ENCODE results near the gene TERT.
"Not testable (repeated sequence)": the region's sequence is repeated elsewhere in the genome, so short reads cannot be mapped to it uniquely, and the experiment has no call there.

Gene TERT

DNA sequence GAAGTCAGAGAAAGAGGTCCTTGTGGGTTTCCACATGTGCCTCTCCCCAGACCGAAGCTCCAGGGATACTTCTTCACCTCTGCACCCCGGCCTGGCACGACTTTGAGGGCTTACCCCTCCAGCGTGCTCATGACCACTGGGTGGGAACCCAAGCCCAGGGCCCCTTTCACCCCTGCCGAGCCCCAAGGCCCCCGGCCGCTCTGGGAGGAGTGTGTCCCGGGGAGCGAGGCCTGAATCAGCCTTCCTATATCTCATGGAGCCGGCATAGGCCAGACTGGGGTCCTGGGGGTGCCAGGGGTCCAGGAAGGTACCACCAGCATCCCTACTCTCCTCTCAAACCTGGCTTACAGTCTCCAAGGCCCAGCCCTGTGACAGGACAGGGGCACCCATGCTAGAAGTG is 17.1 kb downstream of the TERT start:
- DNase-seq = no peak

DNA sequence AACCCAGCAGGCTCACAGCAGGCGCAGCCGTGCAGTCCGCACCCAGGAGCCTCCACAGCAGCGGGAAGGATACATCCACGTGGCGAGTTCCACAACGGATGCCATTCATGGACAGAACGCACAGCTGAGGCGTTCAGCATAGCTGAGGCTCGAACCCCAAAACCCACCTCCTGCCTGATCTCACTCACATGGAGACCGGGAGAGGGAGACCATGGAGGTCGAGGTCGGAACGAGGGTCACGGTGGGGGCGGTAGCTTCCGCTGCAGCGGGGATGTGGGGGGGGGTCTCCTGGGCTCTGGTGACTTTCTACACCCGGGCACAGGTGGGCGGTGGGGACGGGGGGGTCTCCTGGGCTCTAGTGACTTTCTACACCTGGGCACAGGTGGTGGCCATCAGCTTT is 17.5 kb downstream of the TERT start:
- no peak for DNase-seq

DNA sequence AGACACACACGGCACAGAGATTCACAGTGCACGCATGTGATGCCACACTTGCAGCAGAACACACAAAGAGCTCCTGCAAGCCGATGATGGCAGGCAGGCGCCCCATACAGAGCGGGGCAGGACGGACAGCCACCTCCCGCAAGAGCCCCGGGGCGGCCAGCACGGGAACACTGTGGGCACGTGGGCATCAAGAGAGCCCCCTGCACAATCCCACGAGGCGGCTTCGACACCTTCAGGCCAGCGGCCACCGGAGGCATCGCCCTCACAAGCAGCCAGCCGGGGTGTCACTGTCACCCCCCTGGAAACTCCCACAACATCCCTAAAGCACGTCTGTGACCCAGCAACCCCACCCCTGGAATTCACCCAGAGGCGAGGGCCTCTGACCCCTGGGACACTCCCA is 17.9 kb downstream of the TERT start:
- DNase-seq = no peak

DNA sequence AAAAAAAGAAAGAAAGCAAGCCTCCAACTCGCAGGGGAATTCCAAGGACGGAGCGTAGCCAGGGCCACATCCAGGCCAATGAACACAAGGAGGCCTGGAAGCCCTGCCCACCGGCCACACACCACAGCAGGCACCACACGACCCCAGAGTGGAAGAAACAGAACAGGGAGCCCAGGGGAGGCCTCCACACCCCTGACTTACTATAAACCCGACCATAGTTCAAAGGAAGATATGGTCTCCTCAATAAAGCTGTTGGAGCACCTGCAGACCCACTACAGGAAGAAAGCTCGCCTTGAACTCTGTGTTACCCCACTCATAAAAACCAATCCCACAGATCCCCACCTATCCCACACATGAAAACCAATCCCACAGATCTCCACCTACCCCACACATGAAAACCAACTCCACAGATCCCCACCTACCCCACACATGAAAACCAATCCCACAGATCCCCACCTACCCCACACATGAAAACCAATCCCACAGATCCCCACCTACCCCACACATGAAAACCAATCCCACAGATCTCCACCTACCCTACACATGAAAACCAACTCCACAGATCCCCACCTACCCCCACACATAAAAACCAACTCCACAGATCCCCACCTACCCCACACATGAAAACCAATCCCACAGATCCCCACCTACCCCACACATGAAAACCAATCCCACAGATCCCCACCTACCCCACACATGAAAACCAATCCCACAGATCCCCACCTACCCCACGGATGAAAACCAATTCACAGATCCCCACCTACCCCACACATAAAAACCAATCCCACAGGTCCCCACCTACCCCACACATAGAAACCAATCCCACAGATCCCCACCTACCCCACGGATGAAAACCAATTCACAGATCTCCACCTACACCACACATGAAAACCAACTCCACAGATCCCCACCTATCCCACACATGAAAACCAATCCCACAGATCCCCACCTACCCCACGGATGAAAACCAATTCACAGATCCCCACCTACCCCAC is 19.2 kb downstream of the TERT start:
- not testable (repeated sequence) for DNase-seq

DNA sequence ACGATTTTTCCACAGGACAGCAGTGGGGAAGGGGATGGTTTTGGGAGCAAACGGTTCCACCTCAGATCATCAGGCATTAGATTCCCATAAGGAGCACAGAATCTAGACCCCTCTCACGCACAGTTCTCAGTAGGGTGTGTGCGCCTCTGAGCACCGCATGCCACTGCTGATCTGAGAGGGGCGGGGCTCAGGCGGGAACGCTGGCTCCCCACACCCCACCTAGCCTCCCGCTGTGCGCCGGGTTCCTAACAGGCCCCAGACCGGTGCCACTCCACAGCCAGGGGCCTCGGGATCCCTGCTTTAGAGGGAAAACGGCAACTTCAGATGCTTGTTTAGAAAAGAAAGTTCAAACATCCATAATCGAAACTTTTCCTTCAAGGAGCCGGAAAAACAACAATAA is 20.4 kb downstream of the TERT start:
- DNase-seq = no peak

DNA sequence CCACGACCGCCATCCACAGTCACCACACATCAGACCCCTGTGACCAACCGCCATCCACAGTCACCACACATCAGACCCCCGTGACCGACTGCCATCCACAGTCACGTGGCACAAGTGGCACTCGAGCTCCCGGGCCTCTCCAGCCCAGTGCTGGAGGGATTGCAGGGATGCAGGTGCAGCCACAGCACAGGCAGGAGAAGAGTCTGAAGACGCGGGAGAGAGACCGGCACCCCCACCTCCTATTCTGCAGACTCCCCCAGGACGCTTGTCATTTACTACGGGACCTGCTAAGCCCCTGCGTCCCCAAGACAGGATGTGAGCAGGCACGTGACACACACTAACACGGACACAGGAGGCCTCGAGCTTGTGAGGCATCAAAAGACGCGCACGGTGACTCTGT is 21.1 kb downstream of the TERT start:
- DNase-seq = no peak

DNA sequence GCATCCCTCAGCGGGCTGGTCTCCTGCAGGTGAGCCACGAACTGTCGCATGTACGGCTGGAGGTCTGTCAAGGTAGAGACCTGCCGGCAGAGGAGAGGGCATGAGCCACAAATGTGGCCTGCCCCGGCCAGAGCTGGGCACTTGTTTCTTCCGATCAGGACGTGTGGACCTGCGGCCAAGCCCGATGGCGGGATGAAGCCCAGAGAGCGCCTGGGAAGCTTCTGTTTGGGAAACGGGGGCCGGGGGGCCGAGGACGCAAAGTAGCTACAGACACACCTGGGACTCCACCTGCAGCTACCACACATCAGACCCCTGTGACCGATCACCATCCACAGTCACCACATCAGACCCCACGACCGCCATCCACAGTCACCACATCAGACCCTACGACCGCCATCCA is 22.7 kb downstream of the TERT start:
- no peak for DNase-seq

DNA sequence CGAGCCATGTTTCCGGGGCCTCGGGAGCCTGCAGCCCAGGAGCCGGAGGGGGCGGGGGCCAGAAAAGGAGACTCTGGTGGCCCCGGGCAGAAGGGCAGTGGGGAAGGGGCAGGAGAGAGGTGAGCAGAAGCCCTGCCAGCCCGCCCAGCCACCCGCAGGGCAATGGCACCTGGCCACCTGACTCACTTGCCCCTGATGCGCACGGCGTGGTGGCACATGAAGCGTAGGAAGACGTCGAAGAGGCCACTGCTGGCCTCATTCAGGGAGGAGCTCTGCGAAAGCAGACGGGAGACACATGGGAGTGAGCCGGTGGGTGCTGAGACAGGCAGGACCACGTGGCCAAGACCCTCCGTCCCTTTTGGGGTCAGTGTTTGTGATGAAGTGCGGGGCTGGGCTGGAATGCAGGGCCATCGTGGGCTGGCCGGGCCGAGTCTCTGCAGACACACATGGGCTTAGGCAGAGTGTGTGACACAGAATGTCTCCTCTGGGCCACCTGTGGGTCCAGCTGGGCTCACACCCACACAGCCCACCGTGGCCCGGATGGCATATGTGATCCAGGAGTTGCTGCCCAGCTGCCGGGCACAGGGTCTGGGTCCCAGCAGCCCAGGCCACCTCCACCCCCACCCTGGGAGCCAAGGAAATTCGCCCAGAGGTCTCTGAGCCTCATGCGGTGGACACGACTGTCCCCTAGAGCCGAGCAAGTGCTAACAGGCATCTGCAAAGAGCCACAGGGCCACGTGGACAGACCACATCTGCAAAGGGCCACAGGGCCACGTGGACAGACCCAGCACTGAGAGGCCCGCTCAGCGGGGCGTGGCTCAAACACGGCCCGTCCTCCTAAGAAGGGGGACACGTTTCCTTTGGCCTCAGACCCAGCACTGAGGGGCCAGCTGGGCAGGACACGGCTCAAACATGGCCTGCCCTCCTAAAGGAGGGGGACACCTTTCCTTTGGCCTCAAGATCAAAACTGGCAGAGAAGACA is 23.6 kb downstream of the TERT start:
- no peak for DNase-seq

DNA sequence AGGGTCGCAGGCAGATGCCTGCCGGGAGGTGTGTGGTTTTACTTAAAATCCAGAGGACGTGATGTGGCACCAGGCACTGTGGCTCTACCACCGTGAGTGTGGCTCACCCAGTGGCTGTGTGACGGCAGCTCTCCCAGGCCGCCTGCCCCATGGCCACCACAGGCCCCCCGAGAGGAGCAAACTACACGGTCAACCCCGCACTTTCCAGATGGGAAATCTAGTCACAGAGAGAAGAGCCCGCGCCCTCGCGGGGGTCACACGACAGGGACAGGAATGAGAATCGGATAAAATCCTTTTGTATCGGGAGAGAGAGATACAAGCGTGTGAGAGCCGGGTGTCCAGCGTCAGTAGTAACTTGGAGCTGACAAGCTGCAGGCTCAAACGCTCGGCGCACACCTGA is 24.4 kb downstream of the TERT start:
- DNase-seq = no peak

DNA sequence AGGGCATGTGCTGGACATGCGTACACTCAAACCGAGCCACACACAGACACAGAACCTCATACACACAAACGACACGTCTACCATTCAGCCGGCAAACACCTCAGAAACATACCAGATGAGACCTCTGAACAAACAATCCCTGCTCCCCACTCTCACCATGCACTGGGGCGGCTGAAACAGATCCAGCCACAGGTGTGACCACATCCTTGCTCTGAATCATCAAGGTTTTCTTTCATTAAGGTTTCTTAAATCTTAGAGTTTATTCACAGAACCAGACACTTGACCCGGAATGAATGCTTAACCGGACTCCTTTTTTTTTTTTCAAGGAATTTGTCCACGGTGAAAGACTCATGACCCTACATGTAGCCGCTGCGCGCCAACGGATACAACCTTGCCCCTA is 26.2 kb downstream of the TERT start:
- DNase-seq = peak; percentile 48

DNA sequence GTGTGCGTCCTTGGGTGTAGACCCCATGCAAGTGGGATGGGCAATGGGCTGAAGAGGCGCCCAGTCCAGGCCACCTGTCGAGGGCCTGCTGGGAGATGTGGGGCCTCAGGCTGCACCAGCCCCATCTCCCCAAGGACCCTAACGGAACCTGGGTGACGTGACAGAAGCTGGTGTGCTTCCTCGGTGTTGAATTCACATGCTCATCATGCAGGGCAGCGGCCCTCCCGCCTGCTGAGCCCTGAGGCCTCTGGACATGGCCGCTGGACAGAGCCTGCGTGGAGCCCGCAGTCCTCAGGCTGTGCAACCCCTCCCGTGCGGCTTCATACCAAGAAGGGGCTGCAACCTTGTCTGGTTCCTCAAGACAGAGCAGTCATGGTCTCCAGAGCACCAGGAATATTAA is 26.8 kb downstream of the TERT start:
- DNase-seq = no peak

DNA sequence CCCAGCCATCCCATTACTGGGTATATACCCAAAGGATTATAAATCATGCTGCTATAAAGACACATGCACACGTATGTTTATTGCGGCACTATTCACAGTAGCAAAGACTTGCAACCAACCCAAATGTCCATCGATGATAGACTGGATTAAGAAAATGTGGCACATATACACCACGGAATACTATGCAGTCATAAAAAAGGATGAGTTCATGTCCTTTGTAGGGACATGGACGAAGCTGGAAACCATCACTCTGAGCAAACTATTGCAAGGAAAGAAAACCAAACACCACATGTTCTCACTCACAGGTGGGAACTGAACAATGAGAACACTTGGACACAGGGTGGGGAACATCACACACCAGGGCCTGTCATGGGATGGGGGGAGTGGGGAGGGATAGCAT is 27.4 kb downstream of the TERT start:
- not testable (repeated sequence) for DNase-seq

DNA sequence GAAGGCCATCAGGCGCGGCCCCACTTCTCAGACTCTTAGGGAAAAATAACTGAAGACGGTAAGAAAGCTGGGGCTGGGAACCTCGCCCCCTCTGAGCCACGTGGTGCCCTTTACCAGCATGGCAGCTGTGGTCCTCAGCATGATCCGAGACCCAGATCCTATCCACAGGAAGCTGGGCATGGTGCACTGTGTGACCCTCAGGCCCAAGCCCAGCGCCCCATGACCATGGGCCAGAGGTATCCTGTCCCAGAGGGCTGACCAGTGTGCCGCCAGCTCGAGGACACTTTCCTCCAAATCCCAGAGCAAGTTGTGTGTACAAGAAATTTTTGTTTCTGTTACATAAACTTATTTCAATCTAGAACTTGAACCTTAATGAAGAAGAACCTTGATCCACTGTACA is 28.1 kb downstream of the TERT start:
- no peak for DNase-seq

DNA sequence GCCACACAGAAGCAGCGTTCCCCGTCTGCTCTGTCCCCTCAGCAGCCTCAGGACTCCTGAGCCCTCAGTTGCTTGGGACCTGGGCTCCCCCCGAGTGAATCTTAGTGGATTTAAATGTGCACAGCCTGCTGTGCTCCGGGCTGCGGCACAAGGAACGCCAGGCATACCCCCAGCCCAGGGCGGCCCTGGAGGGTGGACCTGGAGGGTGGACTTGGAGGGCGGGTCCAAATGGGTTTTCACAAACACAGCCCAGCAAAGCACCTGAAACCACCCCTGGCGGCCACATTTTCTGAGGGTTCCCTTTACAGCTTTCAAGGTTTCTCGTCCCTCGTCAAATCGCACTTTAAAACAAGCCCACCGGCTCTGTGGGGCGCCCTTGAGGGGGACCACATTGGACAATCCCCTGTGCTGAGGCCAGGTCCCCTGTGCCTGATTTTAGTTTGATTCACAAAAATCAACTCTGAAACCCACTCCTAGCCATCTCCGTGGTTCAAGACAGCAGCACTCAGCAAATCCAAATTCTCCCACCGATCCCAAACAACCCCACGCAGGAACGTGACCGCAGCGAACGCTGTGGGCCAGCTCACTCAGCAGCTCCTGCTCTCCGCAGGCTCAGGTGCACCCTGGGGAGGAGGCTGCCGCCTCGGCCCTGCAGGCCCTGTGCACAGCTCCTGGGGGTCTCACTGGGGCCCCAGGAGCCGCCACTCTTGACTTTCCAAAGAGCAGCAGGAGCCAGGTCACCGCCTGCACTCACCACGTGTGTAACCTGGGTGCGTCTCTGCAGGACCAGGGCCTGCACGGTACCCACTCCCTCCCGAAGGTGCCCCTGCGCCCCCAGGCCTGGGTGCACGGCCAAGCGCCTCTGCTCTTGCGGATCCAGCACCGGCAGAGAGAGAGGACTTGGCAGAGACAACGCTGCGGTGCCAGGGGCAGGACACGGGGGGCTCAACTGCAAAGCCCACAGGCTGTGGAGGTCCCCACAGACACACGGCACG is 29.1 kb downstream of the TERT start:
- DNase-seq = no peak

DNA sequence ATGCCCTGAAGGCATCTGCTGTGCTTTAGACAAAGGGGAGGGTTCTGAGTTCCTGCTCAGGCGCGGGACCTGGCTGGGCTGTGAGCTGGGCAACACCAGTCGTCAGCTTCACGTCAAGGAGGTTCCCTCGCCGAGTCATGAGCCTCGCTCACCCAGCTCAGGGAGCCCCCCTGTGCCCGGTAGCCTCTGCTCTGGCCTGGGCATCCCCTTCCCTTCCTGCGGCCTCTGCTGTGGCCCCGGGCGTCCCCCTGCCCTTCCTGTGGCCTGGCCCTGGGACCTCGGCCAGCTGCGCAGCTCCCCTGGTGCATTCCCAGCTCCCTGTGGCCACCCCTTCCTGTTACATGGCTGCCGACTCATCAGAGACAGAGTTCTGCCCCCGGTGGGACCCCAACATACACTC is 29.8 kb downstream of the TERT start:
- DNase-seq = no peak

DNA sequence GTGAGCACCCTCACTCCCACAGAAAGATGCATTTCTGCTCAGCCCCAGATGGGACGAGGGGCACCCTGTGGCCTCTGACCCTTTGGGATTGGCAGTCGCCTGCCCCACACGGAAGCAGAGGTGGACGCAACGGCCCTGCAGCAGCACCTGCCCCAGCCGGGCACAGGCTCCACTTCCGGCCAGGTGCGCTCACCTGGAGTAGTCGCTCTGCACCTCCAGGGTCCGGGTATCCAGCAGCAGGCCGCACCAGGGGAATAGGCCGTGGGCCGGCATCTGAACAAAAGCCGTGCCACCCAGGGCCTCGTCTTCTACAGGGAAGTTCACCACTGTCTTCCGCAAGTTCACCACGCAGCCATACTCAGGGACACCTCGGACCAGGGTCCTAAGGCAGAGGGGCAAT is 30.7 kb downstream of the TERT start:
- no peak for DNase-seq

DNA sequence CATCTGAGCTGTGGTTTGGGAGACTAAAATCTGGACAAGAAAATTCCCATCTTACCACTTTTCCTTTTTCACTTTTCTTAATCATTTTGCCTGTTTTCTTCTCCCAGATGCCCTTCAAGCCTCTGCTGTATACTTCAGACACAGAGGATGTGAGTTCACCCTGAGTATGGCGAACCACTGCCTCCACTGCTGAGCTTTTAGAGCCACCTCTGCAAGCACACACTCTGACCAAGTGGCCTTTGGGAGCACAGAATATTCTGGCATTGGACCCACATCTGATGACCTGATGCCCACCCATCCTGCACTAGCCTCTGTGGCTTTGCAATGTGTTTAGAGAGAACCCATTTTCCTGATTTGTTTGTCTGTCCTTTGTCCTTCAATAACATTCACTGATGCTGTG is 32.5 kb downstream of the TERT start:
- DNase-seq = no peak

DNA sequence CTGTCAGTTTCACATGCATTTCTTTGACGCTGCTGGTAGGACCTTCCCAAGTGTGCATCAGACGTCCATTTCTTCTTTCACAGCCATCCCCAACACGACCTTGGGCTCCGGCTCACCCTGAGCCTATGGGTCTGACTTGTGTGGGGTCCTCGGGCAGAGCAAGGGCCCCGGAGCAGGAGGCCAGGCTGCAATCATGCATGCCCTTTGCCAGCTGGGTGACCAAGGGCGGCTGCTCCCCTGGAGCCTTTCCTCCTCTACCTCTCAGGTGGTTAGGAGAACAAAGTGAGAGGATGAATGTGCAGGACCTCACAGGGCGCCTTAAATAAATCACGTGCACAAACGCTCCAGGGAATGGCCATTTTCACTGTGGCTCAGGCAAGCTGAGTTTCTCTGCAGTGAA is 33.2 kb downstream of the TERT start:
- DNase-seq = no peak

DNA sequence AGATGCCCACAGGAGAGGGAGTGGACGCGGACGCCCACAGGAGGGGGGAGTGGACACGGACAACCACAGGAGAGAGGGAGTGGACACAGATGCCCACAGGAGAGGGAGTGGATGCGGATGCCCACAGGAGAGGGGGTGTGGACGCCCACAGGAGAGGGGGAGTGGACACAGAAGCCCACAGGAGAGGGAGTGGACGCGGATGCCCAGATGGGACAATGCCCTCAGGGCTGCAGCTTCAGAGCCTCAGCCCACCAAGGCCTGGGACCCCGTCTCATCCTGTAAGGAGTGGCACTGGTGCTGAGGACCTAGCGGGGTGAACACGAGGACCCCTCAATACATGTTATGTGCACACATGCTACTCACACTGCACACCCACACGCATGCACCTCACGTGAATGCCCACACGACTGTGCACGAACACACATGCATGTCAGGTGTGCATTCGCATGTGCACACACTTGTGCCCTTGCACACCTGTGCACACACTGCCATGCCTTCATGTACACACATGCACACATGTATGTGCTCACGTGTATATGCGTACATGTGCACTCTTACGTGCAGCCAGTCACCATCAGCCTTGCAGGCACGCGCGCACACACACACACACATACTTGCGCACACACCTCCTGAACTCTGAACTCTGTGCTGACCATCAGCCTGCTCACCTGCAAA is 34.9 kb downstream of the TERT start:
- no peak for DNase-seq

DNA sequence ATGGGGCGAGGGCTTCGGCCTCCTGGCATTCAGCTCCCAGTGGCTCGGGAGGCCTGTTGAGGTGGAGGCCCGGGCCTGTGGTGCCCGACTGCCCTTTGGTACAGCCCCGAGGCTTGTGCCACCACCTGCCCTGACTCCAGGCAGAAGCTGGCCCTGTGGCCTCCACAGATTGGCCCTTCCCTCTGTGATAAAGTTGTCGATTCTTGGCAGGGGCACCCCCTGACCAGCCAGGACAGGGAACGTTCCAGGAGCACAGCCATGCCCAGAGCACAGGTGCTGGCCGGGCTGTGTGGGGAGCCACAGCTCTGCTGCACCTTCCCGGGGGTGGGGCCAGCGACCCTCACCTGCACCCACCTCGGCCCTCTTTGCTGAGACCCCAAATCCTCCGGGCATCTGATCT is 37.0 kb downstream of the TERT start:
- DNase-seq = no peak

DNA sequence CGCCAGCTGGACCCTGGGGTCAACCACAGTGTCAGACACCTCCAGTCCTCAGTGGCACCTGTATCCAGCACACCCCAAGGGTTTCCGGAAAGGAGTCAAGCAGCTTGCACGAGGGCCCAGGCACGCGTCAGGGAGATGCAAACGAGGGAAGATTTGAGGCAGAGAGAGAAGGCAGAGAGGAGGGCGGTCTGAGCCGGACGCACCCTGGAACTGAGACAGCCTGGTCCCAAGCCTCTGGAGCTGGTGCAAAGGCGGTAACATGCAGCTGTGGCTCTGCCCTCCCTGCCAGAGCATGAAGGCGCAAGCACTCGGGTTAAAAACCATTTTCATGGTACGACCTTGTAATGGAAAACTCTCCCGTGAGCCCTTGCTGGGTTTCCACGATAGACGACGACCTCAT is 37.5 kb downstream of the TERT start:
- DNase-seq = no peak

DNA sequence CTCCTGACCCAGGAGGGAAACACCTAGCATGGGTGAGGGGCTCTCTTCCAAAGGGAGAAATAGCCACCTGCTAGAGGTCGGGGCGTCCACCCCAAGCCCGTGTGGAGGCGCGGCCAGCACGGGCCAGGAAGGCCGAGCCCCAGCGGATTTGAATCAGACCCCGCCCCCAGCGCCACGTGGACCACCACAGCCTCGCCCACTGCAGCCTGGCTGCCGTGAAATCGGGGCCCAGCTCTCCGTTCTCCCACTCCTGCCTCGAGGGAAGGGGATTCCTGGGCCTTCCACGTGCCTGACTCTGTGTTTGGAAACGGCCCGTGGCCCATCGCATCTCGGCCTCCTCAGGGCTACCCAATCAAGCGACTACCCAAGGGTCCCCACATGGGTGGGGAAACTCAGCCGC is 38.1 kb downstream of the TERT start:
- DNase-seq = no peak

Measured in stimulated activated CD4-positive, alpha-beta T cell treated with anti-CD3 and anti-CD28 coated beads, Interleukin-15, amount 100 ng/mL, for 24 hours (primary cell).